ENCODE data around the gene ANXA8.
"Not testable (repeated sequence)": the region's sequence is repeated elsewhere in the genome, so short reads cannot be mapped to it uniquely, and the experiment has no call there.

Gene ANXA8

GRCh38 chr10:47483923-47484322 is at the start of gene ANXA8:
Gene ANXA8, minus strand, starts transcription at chr10:47484115. Its CDS starts 182 bp downstream, at chr10:47483933.
- DNase-seq = not testable (repeated sequence)

GRCh38 chr10:47523475-47523874 is 39.6 kb upstream of the ANXA8 start, which contains the start of gene AGAP9:
Gene AGAP9, minus strand, starts transcription at chr10:47523638. Its CDS starts 112 bp downstream, at chr10:47523526.
- DNase-seq = not testable (repeated sequence)

- DNase-seq = not testable (repeated sequence)
Measured at GRCh38 chr10:47502313-47502712, 18.4 kb upstream of the ANXA8 start.

- DNase-seq = not testable (repeated sequence)
Measured at GRCh38 chr10:47494226-47494625, 10.3 kb upstream of the ANXA8 start.

- not testable (repeated sequence) for DNase-seq
Measured at GRCh38 chr10:47491600-47491999, 7.7 kb upstream of the ANXA8 start, which contains the start of gene FAM25G. Gene FAM25G, minus strand, starts transcription at chr10:47491700. Its CDS starts 26 bp downstream, at chr10:47491674.

- DNase-seq = not testable (repeated sequence)
Measured at GRCh38 chr10:47489630-47490029, 5.7 kb upstream of the ANXA8 start.

- DNase-seq = not testable (repeated sequence)
Measured at GRCh38 chr10:47485943-47486342, 2.0 kb upstream of the ANXA8 start.

- not testable (repeated sequence) for DNase-seq
Measured at GRCh38 chr10:47484786-47485185, 871 bp upstream of the ANXA8 start.

GRCh38 chr10:47482367-47482766 is 1.5 kb downstream of the ANXA8 start:
- DNase-seq = not testable (repeated sequence)

- not testable (repeated sequence) for DNase-seq
Measured at GRCh38 chr10:47481768-47482181, 2.1 kb downstream of the ANXA8 start.

GRCh38 chr10:47481182-47481766 is 2.6 kb downstream of the ANXA8 start:
- not testable (repeated sequence) for DNase-seq

- DNase-seq = not testable (repeated sequence)
Measured at GRCh38 chr10:47480133-47480532, 3.8 kb downstream of the ANXA8 start.

GRCh38 chr10:47478114-47478513 is 5.8 kb downstream of the ANXA8 start:
- not testable (repeated sequence) for DNase-seq

- DNase-seq = not testable (repeated sequence)
Measured at GRCh38 chr10:47477078-47477477, 6.8 kb downstream of the ANXA8 start.

GRCh38 chr10:47475101-47475500 is 8.8 kb downstream of the ANXA8 start:
- DNase-seq = not testable (repeated sequence)

- not testable (repeated sequence) for DNase-seq
Measured at GRCh38 chr10:47473516-47473915, 10.4 kb downstream of the ANXA8 start.

- not testable (repeated sequence) for DNase-seq
Measured at GRCh38 chr10:47472647-47473046, 11.3 kb downstream of the ANXA8 start.

GRCh38 chr10:47472072-47472471 is 11.8 kb downstream of the ANXA8 start:
- DNase-seq = not testable (repeated sequence)

- not testable (repeated sequence) for DNase-seq
Measured at GRCh38 chr10:47468731-47469528, 15.0 kb downstream of the ANXA8 start.

- DNase-seq = not testable (repeated sequence)
Measured at GRCh38 chr10:47467957-47468356, 16.0 kb downstream of the ANXA8 start.

GRCh38 chr10:47467458-47467857 is 16.5 kb downstream of the ANXA8 start:
- not testable (repeated sequence) for DNase-seq

GRCh38 chr10:47465216-47465917 is 18.5 kb downstream of the ANXA8 start:
- not testable (repeated sequence) for DNase-seq

Data from COR-L47 (cell line).